Measurements from ENCODE around the gene UTS2R.
A peak's percentile ranks its signal among the peaks of the same experiment; 100 is the strongest.

The UTS2R gene

DNA sequence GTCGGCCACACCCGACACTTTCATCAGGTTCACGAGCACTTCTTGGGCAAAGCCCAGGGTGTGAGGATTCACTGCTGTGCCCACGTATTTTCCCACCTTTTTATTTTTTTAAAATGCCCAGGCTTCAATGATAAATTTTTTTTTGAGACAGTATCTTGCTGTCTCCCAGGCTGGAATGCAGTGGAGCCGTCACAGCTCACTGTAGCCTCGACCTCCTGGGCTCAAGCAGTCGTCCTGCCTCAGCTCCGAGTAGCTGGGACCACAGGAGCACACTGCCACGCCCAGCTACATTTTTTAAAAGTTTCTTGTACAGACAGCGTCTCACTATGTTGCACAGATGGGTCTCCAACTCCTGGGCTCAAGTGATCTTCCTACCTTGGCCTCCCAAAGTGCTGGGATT is 17.8 kb downstream of the UTS2R start:
- DNase-seq (ENCODE audit: low read depth), result no peak

DNA sequence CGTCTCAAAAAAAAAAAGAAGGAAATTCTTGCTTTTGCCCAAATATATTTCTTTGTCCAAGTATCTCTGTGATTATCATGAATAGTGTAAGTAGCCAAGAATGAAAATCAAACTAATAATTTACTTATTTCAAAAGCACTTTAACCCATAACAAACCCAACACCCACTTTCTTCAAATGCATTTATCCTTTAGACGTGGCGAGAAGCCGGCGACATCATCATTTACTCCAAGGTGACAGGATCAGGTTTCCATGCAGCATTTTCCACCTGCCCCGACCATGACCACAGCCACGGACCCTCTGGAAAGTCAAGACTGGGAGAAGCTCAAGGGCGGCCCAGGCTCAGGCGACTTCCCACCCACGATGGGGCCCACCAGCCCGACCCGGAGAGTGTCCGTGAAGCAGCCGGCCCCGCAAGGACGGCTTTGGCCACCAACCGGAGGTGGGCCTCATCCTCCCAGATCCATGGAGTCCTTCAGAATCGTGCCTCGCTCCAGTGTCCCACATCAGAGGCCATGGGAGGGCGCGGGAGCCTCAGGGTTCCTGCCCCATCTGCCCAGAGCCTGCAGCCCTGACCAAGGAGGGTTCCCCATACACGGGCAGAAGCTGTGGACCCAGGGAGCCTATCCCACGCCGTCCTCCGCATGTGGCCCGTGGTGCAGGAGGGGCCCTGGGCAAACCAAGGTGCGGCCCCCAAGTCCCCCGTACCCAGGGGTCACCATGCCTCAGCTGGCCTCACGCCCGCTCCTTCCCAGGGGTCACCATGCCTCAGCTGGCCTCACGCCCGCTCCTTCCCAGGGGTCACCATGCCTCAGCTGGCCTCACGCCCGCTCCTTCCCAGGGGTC is 18.7 kb downstream of the UTS2R start:
- no peak for DNase-seq (ENCODE audit: low read depth)

- no peak for DNase-seq (ENCODE audit: low read depth)
Measured at GRCh38 chr17:82390860-82391435, 19.4 kb downstream of the UTS2R start.

GRCh38 chr17:82391496-82392066 is 20.0 kb downstream of the UTS2R start:
- DNase-seq (ENCODE audit: low read depth), result no peak

- DNase-seq (ENCODE audit: low read depth), result no peak
Measured at GRCh38 chr17:82392209-82392920, 20.8 kb downstream of the UTS2R start.

- DNase-seq (ENCODE audit: low read depth), result no peak
Measured at GRCh38 chr17:82392941-82393340, 21.4 kb downstream of the UTS2R start.

DNA sequence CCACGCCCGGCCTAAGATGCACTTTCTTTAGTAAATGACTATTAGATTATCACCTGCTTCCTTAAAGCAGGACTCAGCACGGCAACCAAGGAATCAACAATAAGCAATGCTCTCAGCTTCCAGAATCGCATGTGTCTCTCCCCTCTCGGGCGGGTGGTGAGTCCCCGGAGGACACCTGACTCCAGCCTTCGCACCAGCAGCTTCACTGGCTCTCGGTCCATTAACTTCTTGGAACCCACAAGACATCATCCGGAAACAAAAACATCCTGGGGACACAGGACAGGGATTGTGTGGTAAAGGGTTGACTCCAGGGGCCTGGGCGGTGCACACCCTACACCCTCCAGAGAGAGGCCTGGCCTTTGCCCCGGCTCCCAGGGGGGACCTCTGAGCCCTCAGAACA is 22.7 kb downstream of the UTS2R start:
- DNase-seq (ENCODE audit: low read depth), result no peak

DNA sequence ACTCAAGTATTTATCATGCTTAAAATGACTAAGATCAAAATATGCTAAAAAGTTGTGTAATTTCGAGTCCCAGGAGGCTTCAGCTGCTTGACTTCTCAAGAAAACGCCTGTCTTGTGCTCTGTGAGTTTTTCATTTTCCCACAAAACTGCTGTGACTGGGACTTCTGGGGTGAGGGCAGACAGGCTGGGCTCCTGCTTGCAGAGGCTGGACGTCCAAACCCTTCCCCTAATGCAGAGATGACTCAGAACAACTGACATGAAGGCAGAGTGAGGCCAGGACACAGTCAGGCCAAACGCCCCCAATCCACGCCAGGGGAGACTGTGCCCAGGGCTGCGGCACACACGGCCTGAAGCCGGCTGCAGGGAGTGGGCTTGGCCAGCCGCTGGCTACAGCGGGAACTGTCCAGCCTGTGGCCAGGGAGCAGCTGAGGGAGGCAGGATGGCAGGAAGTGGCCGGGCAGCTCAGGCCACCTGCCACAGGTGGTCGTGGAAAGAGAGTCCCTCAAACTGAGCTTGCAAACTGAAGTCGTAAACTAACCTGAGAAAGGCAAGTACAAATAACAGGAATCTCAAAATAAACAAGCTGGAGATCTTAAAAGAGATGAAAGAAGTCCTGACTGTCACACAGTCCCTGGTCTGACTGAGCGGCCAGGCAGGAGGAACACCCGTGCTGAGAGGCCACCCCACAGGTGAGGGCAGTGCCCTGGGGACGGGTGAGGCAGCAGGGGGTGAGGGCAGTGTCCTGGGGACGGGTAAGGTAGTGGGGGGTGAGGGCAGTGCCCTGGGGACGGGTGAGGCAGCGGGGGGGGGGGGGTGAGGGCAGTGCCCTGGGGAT is 25.3 kb downstream of the UTS2R start:
- DNase-seq (ENCODE audit: low read depth), result peak; percentile 99

- DNase-seq (ENCODE audit: low read depth), result no peak
Measured at GRCh38 chr17:82397449-82398335, 26.1 kb downstream of the UTS2R start.

DNA sequence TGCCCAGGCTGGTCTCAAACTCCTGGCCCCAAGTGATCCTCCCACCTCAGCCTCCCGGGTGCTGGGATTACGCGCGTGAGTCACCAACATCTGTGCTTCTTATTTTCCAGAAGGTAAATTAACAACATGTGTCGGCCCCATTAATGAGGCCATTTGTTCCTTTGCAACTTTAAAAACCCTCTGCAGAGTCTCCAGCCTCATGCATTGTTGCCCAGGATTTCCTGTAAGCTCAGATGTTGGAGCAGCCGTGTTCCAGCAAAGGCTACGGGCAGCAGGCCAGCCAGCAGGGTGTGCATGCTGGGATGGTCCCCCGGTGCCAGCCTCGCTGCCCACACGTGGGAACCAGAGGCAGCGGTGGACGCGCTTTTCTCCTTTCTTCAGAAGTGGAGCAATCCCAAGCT is 27.5 kb downstream of the UTS2R start:
- peak; percentile 89 for DNase-seq (ENCODE audit: low read depth)

- DNase-seq (ENCODE audit: low read depth), result no peak
Measured at GRCh38 chr17:82399601-82400101, 28.1 kb downstream of the UTS2R start.

DNA sequence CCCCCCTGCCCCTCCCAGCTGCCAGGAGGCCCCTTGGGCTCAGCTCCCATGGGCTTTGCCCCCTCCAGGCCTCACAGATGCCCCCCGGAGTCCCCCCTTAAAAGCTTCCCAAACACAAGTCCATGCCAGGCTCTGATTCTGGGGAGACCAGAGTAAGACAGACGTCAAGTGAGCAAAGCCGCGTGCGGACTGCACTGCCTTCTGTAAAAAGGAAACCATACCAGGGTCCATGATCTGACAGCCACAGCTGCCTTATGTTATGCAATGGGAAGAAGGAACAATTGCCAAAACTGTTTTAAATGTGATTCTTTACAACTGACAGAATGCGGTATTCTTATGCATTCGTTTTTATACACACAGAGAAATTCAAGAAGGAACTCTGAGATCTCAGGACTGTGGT is 28.6 kb downstream of the UTS2R start:
- no peak for DNase-seq (ENCODE audit: low read depth)

- no peak for DNase-seq (ENCODE audit: low read depth)
Measured at GRCh38 chr17:82400830-82401229, 29.3 kb downstream of the UTS2R start.

GRCh38 chr17:82402865-82403264 is 31.3 kb downstream of the UTS2R start:
- no peak for DNase-seq (ENCODE audit: low read depth)

- no peak for DNase-seq (ENCODE audit: low read depth)
Measured at GRCh38 chr17:82403662-82404660, 32.4 kb downstream of the UTS2R start.

DNA sequence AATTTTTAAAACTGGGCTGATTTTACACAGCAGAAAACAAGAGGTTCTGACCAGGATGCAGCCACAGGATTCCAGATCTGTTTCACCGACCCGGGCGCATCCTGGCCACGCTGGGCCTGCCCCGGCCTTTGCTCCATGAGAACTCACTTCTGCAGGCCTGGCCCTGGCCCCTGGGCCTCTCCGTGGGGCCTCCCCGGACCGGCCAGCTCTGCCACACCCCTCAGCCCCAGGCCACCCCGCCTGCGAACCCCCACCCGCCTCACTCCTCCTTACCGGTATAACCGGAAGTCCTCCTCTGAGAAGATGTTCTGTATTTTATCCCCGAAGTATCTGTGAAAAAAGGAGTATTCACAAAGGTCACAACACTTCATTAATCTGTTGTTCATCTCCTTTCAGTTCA is 33.5 kb downstream of the UTS2R start:
- DNase-seq (ENCODE audit: low read depth), result no peak

DNA sequence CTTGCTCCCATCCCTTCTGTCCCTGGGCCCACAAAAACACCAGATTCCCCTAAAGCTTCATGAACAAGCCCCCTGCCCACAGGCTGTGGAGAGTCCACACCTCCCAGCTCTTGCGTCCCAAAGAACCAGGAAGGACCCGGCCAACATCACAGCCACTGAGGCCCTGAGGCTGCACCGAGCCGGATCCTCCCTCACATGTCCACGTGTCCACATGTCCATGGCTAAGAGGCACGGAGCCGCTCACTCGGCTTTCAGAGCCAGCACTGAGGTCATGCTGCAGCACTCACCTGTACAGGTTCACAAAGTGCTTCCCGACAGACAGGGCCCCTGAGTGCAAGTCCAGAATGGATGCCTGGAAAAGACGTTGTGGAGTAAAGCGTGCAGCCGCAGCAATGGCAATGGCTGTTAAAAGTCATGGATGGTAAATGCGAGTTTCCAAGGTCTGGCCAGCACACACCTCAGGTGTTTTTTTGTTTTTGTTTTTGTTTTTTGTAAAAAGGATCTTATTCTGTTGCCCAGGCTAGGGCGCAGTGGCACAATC is 34.6 kb downstream of the UTS2R start:
- no peak for DNase-seq (ENCODE audit: low read depth)

- DNase-seq (ENCODE audit: low read depth), result no peak
Measured at GRCh38 chr17:82407255-82407654, 35.7 kb downstream of the UTS2R start.

- DNase-seq (ENCODE audit: low read depth), result no peak
Measured at GRCh38 chr17:82408288-82408937, 36.8 kb downstream of the UTS2R start.

Data from GM04504 (cell line).